ENCODE measurements around the gene NPAS3.

The NPAS3 gene

GRCh38 chr14:33661101-33661500 is 722.4 kb downstream of the NPAS3 start:
- no peak for DNase-seq (ENCODE audit: low read depth in 2 of 2, low spot score in 1 of 2)

GRCh38 chr14:33668066-33668465 is 729.4 kb downstream of the NPAS3 start:
- no peak for DNase-seq (ENCODE audit: low read depth in 2 of 2, low spot score in 1 of 2)

- DNase-seq (ENCODE audit: low read depth in 2 of 2, low spot score in 1 of 2): no peak
Measured at GRCh38 chr14:33669111-33669510, 730.4 kb downstream of the NPAS3 start.

GRCh38 chr14:33670235-33670634 is 731.6 kb downstream of the NPAS3 start:
- no peak for DNase-seq (ENCODE audit: low read depth in 2 of 2, low spot score in 1 of 2)

GRCh38 chr14:33671556-33671955 is 732.9 kb downstream of the NPAS3 start:
- no peak for DNase-seq (ENCODE audit: low read depth in 2 of 2, low spot score in 1 of 2)

GRCh38 chr14:33674927-33675326 is 736.2 kb downstream of the NPAS3 start:
- no peak for DNase-seq (ENCODE audit: low read depth in 2 of 2, low spot score in 1 of 2)

- DNase-seq (ENCODE audit: low read depth in 2 of 2, low spot score in 1 of 2): no peak
Measured at GRCh38 chr14:33675415-33676130, 736.9 kb downstream of the NPAS3 start.

GRCh38 chr14:33676135-33676566 is 737.5 kb downstream of the NPAS3 start:
- no peak for DNase-seq (ENCODE audit: low read depth in 2 of 2, low spot score in 1 of 2)

- no peak for DNase-seq (ENCODE audit: low read depth in 2 of 2, low spot score in 1 of 2)
Measured at GRCh38 chr14:33676891-33677290, 738.2 kb downstream of the NPAS3 start.

- no peak for DNase-seq (ENCODE audit: low read depth in 2 of 2, low spot score in 1 of 2)
Measured at GRCh38 chr14:33678005-33678404, 739.3 kb downstream of the NPAS3 start.

- no peak for DNase-seq (ENCODE audit: low read depth in 2 of 2, low spot score in 1 of 2)
Measured at GRCh38 chr14:33679025-33679424, 740.3 kb downstream of the NPAS3 start.

GRCh38 chr14:33679461-33680225 is 741.0 kb downstream of the NPAS3 start:
- DNase-seq (ENCODE audit: low read depth in 2 of 2, low spot score in 1 of 2): no peak

- no peak for DNase-seq (ENCODE audit: low read depth in 2 of 2, low spot score in 1 of 2)
Measured at GRCh38 chr14:33680873-33681272, 742.2 kb downstream of the NPAS3 start.

- DNase-seq (ENCODE audit: low read depth in 2 of 2, low spot score in 1 of 2): no peak
Measured at GRCh38 chr14:33682760-33683159, 744.1 kb downstream of the NPAS3 start.

GRCh38 chr14:33685026-33685425 is 746.3 kb downstream of the NPAS3 start:
- DNase-seq (ENCODE audit: low read depth in 2 of 2, low spot score in 1 of 2): no peak

GRCh38 chr14:33685698-33686097 is 747.0 kb downstream of the NPAS3 start:
- DNase-seq (ENCODE audit: low read depth in 2 of 2, low spot score in 1 of 2): no peak

GRCh38 chr14:33686218-33686617 is 747.5 kb downstream of the NPAS3 start:
- DNase-seq (ENCODE audit: low read depth in 2 of 2, low spot score in 1 of 2): no peak

GRCh38 chr14:33686856-33687255 is 748.2 kb downstream of the NPAS3 start:
- no peak for DNase-seq (ENCODE audit: low read depth in 2 of 2, low spot score in 1 of 2)

GRCh38 chr14:33689680-33690079 is 751.0 kb downstream of the NPAS3 start:
- DNase-seq (ENCODE audit: low read depth in 2 of 2, low spot score in 1 of 2): no peak

- DNase-seq (ENCODE audit: low read depth in 2 of 2, low spot score in 1 of 2): no peak
Measured at GRCh38 chr14:33691907-33692306, 753.2 kb downstream of the NPAS3 start.

- DNase-seq (ENCODE audit: low read depth in 2 of 2, low spot score in 1 of 2): no peak
Measured at GRCh38 chr14:33692762-33693161, 754.1 kb downstream of the NPAS3 start.

- DNase-seq (ENCODE audit: low read depth in 2 of 2, low spot score in 1 of 2): no peak
Measured at GRCh38 chr14:33693237-33693636, 754.6 kb downstream of the NPAS3 start.

- DNase-seq (ENCODE audit: low read depth in 2 of 2, low spot score in 1 of 2): no peak
Measured at GRCh38 chr14:33696165-33696564, 757.5 kb downstream of the NPAS3 start.
